ENCODE results near the gene ENPP3. TPM values are rescaled to one million over a fixed set of nuclear protein-coding genes. Genes with fewer than 3 reads are reported as not detected.
A peak's percentile ranks its signal among the peaks of the same experiment; 100 is the strongest.

Gene ENPP3
- total and polyA plus RNA-seq, 9 of the 15 experiments (the other 6 are each of a cell fraction or from before 2014, with no cell fraction given), result 14.0 to 32.8 (median 21.6) TPM

DNA sequence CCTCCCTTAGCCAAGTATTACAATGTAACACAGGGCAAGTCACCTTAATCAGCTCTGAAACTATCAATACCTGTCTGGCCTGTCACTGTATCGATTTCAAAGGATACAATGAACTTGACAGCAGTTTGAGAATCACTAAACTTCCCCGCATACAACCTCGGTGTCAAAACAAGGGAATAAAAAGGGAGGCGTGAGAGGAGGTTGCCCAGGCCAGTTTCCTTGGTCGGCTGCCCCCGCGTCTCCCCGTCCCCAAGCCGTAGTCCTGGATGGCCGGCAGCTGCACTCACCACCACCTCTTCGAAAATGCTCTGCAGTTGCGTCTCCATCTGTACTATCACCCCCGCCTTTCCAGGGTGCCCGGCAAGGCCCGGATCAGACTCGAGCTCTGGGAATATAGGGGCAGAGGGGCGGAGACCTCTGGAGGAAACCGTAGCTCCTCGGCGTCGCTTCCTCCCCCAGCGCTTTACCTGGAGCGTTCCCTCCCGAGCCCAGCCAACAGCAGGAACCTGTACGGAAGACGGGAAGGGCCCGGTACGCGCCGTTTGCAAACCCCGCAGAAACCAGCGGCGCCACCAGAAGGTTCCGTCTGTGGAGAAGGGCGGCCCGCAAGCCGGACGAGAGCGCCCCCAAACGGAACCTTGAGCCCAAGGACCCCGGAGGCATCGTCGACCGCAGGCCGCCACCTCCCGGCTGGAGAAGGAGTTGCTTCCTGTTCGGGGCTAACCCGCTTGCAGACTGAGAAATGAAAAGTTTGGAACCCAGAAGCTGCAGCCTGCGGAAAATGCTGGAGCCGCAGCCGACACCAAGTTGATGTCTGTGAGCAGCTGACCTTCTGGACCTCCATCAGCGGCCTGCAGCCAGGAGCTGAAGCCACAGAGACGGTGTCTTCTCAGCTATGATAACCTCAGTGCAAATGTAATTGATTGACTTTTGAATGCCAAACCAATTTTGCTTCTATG is 9.1 kb upstream of the ENPP3 start, which contains the start of gene MED23 (continued):
- TF ChIP-seq, protein P1, sequence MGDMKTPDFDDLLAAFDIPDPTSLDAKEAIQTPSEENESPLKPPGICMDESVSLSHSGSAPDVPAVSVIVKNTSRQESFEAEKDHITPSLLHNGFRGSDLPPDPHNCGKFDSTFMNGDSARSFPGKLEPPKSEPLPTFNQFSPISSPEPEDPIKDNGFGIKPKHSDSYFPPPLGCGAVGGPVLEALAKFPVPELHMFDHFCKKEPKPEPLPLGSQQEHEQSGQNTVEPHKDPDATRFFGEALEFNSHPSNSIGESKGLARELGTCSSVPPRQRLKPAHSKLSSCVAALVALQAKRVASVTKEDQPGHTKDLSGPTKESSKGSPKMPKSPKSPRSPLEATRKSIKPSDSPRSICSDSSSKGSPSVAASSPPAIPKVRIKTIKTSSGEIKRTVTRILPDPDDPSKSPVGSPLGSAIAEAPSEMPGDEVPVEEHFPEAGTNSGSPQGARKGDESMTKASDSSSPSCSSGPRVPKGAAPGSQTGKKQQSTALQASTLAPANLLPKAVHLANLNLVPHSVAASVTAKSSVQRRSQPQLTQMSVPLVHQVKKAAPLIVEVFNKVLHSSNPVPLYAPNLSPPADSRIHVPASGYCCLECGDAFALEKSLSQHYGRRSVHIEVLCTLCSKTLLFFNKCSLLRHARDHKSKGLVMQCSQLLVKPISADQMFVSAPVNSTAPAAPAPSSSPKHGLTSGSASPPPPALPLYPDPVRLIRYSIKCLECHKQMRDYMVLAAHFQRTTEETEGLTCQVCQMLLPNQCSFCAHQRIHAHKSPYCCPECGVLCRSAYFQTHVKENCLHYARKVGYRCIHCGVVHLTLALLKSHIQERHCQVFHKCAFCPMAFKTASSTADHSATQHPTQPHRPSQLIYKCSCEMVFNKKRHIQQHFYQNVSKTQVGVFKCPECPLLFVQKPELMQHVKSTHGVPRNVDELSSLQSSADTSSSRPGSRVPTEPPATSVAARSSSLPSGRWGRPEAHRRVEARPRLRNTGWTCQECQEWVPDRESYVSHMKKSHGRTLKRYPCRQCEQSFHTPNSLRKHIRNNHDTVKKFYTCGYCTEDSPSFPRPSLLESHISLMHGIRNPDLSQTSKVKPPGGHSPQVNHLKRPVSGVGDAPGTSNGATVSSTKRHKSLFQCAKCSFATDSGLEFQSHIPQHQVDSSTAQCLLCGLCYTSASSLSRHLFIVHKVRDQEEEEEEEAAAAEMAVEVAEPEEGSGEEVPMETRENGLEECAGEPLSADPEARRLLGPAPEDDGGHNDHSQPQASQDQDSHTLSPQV (IDR thresholded peaks at IDR 0.05), result peak; percentile 81
- TF ChIP-seq, protein P2, sequence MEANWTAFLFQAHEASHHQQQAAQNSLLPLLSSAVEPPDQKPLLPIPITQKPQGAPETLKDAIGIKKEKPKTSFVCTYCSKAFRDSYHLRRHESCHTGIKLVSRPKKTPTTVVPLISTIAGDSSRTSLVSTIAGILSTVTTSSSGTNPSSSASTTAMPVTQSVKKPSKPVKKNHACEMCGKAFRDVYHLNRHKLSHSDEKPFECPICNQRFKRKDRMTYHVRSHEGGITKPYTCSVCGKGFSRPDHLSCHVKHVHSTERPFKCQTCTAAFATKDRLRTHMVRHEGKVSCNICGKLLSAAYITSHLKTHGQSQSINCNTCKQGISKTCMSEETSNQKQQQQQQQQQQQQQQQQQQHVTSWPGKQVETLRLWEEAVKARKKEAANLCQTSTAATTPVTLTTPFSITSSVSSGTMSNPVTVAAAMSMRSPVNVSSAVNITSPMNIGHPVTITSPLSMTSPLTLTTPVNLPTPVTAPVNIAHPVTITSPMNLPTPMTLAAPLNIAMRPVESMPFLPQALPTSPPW (CRISPR knock-in tag; IDR thresholded peaks at IDR 0.05), result peak; percentile 77
- TF ChIP-seq MCM3 (IDR thresholded peaks at IDR 0.05), result no peak
- TF ChIP-seq, protein P3, sequence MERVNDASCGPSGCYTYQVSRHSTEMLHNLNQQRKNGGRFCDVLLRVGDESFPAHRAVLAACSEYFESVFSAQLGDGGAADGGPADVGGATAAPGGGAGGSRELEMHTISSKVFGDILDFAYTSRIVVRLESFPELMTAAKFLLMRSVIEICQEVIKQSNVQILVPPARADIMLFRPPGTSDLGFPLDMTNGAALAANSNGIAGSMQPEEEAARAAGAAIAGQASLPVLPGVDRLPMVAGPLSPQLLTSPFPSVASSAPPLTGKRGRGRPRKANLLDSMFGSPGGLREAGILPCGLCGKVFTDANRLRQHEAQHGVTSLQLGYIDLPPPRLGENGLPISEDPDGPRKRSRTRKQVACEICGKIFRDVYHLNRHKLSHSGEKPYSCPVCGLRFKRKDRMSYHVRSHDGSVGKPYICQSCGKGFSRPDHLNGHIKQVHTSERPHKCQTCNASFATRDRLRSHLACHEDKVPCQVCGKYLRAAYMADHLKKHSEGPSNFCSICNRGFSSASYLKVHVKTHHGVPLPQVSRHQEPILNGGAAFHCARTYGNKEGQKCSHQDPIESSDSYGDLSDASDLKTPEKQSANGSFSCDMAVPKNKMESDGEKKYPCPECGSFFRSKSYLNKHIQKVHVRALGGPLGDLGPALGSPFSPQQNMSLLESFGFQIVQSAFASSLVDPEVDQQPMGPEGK (CRISPR knock-in tag; IDR thresholded peaks at IDR 0.05; ENCODE audit: borderline replicate concordance), result no peak
- TF ChIP-seq CEBPG (CRISPR knock-in tag; IDR thresholded peaks at IDR 0.05), result no peak
- no peak for TF ChIP-seq CEBPG (tag; conservative IDR thresholded peaks at IDR 0.05 in 1 of 2, IDR thresholded peaks at IDR 0.05 in 1 of 2)
- TF ChIP-seq, protein P4, sequence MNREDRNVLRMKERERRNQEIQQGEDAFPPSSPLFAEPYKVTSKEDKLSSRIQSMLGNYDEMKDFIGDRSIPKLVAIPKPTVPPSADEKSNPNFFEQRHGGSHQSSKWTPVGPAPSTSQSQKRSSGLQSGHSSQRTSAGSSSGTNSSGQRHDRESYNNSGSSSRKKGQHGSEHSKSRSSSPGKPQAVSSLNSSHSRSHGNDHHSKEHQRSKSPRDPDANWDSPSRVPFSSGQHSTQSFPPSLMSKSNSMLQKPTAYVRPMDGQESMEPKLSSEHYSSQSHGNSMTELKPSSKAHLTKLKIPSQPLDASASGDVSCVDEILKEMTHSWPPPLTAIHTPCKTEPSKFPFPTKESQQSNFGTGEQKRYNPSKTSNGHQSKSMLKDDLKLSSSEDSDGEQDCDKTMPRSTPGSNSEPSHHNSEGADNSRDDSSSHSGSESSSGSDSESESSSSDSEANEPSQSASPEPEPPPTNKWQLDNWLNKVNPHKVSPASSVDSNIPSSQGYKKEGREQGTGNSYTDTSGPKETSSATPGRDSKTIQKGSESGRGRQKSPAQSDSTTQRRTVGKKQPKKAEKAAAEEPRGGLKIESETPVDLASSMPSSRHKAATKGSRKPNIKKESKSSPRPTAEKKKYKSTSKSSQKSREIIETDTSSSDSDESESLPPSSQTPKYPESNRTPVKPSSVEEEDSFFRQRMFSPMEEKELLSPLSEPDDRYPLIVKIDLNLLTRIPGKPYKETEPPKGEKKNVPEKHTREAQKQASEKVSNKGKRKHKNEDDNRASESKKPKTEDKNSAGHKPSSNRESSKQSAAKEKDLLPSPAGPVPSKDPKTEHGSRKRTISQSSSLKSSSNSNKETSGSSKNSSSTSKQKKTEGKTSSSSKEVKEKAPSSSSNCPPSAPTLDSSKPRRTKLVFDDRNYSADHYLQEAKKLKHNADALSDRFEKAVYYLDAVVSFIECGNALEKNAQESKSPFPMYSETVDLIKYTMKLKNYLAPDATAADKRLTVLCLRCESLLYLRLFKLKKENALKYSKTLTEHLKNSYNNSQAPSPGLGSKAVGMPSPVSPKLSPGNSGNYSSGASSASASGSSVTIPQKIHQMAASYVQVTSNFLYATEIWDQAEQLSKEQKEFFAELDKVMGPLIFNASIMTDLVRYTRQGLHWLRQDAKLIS (CRISPR knock-in tag; IDR thresholded peaks at IDR 0.05), result peak; percentile 99
- TF ChIP-seq PML (IDR thresholded peaks at IDR 0.05; ENCODE audit: low read length), result peak; percentile 58; the same call in 1 of the 2 replicates
- TF ChIP-seq PRPF4 (IDR thresholded peaks at IDR 0.05; ENCODE audit: insufficient read depth, low read depth, low read length, poor library complexity, severe bottlenecking), result no peak
- no peak for TF ChIP-seq TCF7L2 (IDR thresholded peaks at IDR 0.05; ENCODE audit: low read depth, low read length)
- TF ChIP-seq PTBP1 (IDR thresholded peaks at IDR 0.05; ENCODE audit: low read depth, low read length), result 0 out of 2 replicates have a peak, but pooled peaks have one; percentile 35
- peak; percentile 94 for TF ChIP-seq RBM22 (IDR thresholded peaks at IDR 0.05; ENCODE audit: low read depth, low read length, poor library complexity, severe bottlenecking)
- TF ChIP-seq POLR2A (conservative IDR thresholded peaks at IDR 0.05), result peak; percentile 89
- no peak for TF ChIP-seq ZNF121 (CRISPR knock-in tag; conservative IDR thresholded peaks at IDR 0.05)
- 0 out of 2 replicates have a peak, but pooled peaks have one; percentile 40 for TF ChIP-seq ZNF165 (CRISPR knock-in tag; IDR thresholded peaks at IDR 0.05; ENCODE audit: borderline replicate concordance)
